Measurements from ENCODE around the gene CFAP57. TPM values are rescaled to one million over a fixed set of nuclear protein-coding genes. Genes with fewer than 3 reads are reported as not detected.

The CFAP57 gene
- total and polyA plus RNA-seq, 2 of the 8 experiments (the other 6 are each of a cell fraction or from before 2014, with no cell fraction given), result 0.20 to 0.80 TPM

DNA sequence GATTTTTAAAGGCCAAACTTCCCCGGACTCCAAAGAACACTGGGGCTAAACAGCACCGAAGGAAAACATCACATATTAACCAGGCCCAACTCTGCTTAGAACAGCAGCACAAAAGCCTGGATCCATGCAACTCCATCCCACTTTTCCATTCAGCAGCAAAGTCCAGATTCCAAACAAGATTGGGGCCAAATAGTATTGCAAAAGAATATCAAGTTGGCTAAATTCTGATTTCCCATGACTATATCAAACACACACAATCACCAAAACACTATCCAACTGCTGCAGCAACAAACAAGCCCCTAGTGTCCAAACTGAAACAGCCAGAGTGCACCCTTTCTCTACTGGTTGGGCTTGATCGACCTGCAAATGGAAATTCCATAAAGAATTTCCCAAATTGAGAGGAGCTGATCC lies 78.2 kb downstream of the CFAP57 start:
- H3K23ac ChIP-seq (ENCODE audit: insufficient read length), result no peak overlapping the region
- DNase-seq (ENCODE audit: low read depth in 1 of 2, low spot score in 2 of 2), result no peak
- H2AK5ac ChIP-seq (ENCODE audit: low read depth, low read length), result no peak overlapping the region
- no peaks in the 10 kb centered on the region for H3K4me1 ChIP-seq (replicated peaks in 1 of 4; ENCODE audit: control insufficient read depth in 3 of 4, insufficient read depth in 4 of 4, low read length in 3 of 4)
- no peak overlapping the region for H3K4me2 ChIP-seq (ENCODE audit: insufficient read depth in 1 of 2, low read depth in 2 of 2, low read length in 2 of 2)
- H3K4ac ChIP-seq (replicated peaks; ENCODE audit: insufficient read length, low read depth, low read length), result no peak overlapping the region
- H3K79me2 ChIP-seq (ENCODE audit: control insufficient read depth in 1 of 2, insufficient read depth in 2 of 2, low read length in 2 of 2), result no peaks in the 10 kb centered on the region
- no peak overlapping the region for H3K56ac ChIP-seq (replicated peaks; ENCODE audit: insufficient read length, low read depth, low read length)
- CTCF ChIA-PET (ENCODE audit: partially characterized antibody), result interaction anchor here (0.6 to 2.8 kb wide), 2 partner anchors 12 to 168 kb away, joined by 3 to 7 read pairs; no protein-coding TSS in a partner anchor
- WGBS, 2 experiments (ENCODE audit: extremely low coverage in 1 of 2, insufficient coverage in 1 of 2, insufficient read length in 1 of 2, insufficient replicate concordance in 2 of 2, low coverage in 1 of 2, low lambda C conversion rate in 2 of 2, missing lambda C conversion rate in 1 of 2), result 89% methylated on average over 3 of the region's 3 CpGs; no CpG with 5 or more reads in 1 of the 2 experiments
- H4K5ac ChIP-seq (ENCODE audit: insufficient read length, low read depth, low read length), result no peak overlapping the region
- H3K36me3 ChIP-seq (ENCODE audit: control insufficient read depth in 2 of 4, insufficient read depth in 4 of 4, low read length in 3 of 4), result no peaks in the 10 kb centered on the region
- POLR2A ChIA-PET (ENCODE audit: partially characterized antibody), result no interaction called here
- FAIRE-seq, result no peak
- H3K14ac ChIP-seq (ENCODE audit: insufficient read length), result no peak overlapping the region
- no peak for TF ChIP-seq KDM5A (IDR thresholded peaks at IDR 0.05; ENCODE audit: low read length)
- H2BK15ac ChIP-seq (ENCODE audit: low read length), result no peak overlapping the region
- H3K27me3 ChIP-seq (replicated peaks in 1 of 4; ENCODE audit: control insufficient read depth in 3 of 4, extremely low read depth in 1 of 4, insufficient read depth in 3 of 4, low read length in 3 of 4), result no peaks in the 10 kb centered on the region
- H3K4me3 ChIP-seq (ENCODE audit: extremely low read depth in 1 of 4, insufficient read depth in 2 of 4, low read depth in 3 of 4, low read length in 4 of 4), result no peak overlapping the region
- no peak overlapping the region for H3K18ac ChIP-seq (ENCODE audit: extremely low read depth, low read length)
- no peaks in the 10 kb centered on the region for H3K23me2 ChIP-seq (ENCODE audit: low read depth, low read length)
- H2AFZ ChIP-seq (ENCODE audit: low read length), result no peak overlapping the region
- no peak overlapping the region for H2BK20ac ChIP-seq (ENCODE audit: low read length)
- no peak overlapping the region for H2BK12ac ChIP-seq (ENCODE audit: low read depth, low read length)
- H3K9ac ChIP-seq (replicated peaks in 1 of 4; ENCODE audit: extremely low read depth in 1 of 4, low read depth in 3 of 4, low read length in 3 of 4), result no peak overlapping the region
- no peaks in the 10 kb centered on the region for H4K20me1 ChIP-seq (replicated peaks in 1 of 2; ENCODE audit: control insufficient read depth in 1 of 2, insufficient read depth in 2 of 2, low read length in 2 of 2)
- H2BK120ac ChIP-seq (replicated peaks; ENCODE audit: low read depth, low read length), result no peak overlapping the region
- no peak overlapping the region for H4K91ac ChIP-seq (replicated peaks; ENCODE audit: insufficient read length, low read length)
- H3K9me3 ChIP-seq (ENCODE audit: insufficient read depth in 2 of 2, low read depth in 1 of 2, low read length in 1 of 2), result peaks cover 23 to 44% of the 10 kb centered on the region in 2 experiments
- no peaks in the 10 kb centered on the region for H3K79me1 ChIP-seq (ENCODE audit: low read depth, low read length)
- no peak overlapping the region for H4K8ac ChIP-seq (ENCODE audit: extremely low read depth, insufficient read depth, low read length)
- no peak overlapping the region for H2BK5ac ChIP-seq (ENCODE audit: low read depth, low read length)
- no peak overlapping the region for H3K27ac ChIP-seq (ENCODE audit: low read depth, low read length)

Data from H1 (cell line).